ENCODE measurements around the gene MINDY1.

MINDY1 gene

GRCh38 chr1:150965605-150966004 is 41.1 kb downstream of the MINDY1 start:
- DNase-seq (ENCODE audit: low read depth in 2 of 2) = no peak

- no peak for DNase-seq (ENCODE audit: low read depth in 2 of 2)
These were observed 42.6 kb downstream of the MINDY1 start for GRCh38 chr1:150964164-150964489.

- DNase-seq (ENCODE audit: low read depth in 2 of 2) = no peak
These were observed 43.2 kb downstream of the MINDY1 start for GRCh38 chr1:150963321-150964163.

GRCh38 chr1:150961756-150962155 is 44.9 kb downstream of the MINDY1 start:
- no peak for DNase-seq (ENCODE audit: low read depth in 2 of 2)

- no peak for DNase-seq (ENCODE audit: low read depth in 2 of 2)
These were observed 46.1 kb downstream of the MINDY1 start for GRCh38 chr1:150960646-150961045.

GRCh38 chr1:150957666-150958065 is 49.0 kb downstream of the MINDY1 start:
- no peak for DNase-seq (ENCODE audit: low read depth in 2 of 2)

- no peak for DNase-seq (ENCODE audit: low read depth in 2 of 2)
These were observed 51.4 kb downstream of the MINDY1 start for GRCh38 chr1:150955280-150955679.

- no peak for DNase-seq (ENCODE audit: low read depth in 2 of 2)
These were observed 52.0 kb downstream of the MINDY1 start for GRCh38 chr1:150954708-150955107.
